Activated naive CD4-positive, alpha-beta T cell treated with anti-CD3 and anti-CD28 coated beads, Interleukin-2, amount 50 U/mL, for 72 hours (primary cell): ENCODE measurements around the gene ESPN. TPM values are rescaled to one million over a fixed set of nuclear protein-coding genes. Genes with fewer than 3 reads are reported as not detected.

Source experiments
- ATAC-seq, 2 donors: fragments of 150-1000 bp; cut with Tn5 transposase; 2 replicates each; pipeline ENCODE4 v1.10.0; 2021; ENCODE audit warnings: mild to moderate bottlenecking in 2 of 2, moderate library complexity in 2 of 2
- DNase-seq, 2 donors: peaks; one replicate each; pipeline ENCODE4 v3.0.0; 2021 to 2022; ENCODE audit warnings: low spot score in 2 of 2
- H3K27ac Mint-ChIP-seq, 2 donors: one replicate each; pipeline ENCODE4 v1.8.0; 2022; ENCODE audit warnings: mild to moderate bottlenecking in 2 of 2, mixed read lengths in 2 of 2
- H3K36me3 Mint-ChIP-seq, 2 donors: one replicate each; pipeline ENCODE4 v1.8.0; 2022; ENCODE audit warnings: mixed read lengths in 2 of 2
- H3K9me3 Mint-ChIP-seq, 2 donors: one replicate each; pipeline ENCODE4 v1.8.0; 2022; ENCODE audit warnings: mixed read lengths in 2 of 2
- total RNA-seq, 2 donors: library from RNA; stranded (reverse); gene quantifications; one replicate each; pipeline ENCODE4 v1.2.3, GENCODE V29; 2022

ESPN gene
- total RNA-seq, 2 donors from 2014 or later: 0.89 to 1.9 TPM

DNA sequence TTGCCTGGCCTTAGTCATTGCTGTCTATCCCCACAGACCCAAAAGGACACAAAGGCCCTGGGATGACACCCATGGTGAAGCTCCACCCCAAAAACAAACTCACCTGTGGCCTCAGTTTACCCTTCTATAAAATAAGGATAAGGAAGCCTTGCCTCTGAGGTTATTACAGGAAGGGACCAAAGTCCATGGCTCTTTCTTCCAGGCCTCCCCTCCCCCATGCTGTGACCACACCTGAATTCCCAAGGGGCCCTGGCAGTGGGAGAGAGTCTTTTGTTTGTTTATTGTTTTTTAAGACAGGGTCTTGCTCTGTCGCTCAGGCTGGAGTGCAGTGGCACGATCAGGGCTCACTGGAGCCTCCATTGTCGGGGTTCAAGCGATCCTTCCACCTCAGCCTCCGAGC, 51.9 kb downstream of the ESPN start:
- no peak for ATAC-seq
- H3K9me3 Mint-ChIP-seq: no peaks in the 10 kb centered on the region

DNA sequence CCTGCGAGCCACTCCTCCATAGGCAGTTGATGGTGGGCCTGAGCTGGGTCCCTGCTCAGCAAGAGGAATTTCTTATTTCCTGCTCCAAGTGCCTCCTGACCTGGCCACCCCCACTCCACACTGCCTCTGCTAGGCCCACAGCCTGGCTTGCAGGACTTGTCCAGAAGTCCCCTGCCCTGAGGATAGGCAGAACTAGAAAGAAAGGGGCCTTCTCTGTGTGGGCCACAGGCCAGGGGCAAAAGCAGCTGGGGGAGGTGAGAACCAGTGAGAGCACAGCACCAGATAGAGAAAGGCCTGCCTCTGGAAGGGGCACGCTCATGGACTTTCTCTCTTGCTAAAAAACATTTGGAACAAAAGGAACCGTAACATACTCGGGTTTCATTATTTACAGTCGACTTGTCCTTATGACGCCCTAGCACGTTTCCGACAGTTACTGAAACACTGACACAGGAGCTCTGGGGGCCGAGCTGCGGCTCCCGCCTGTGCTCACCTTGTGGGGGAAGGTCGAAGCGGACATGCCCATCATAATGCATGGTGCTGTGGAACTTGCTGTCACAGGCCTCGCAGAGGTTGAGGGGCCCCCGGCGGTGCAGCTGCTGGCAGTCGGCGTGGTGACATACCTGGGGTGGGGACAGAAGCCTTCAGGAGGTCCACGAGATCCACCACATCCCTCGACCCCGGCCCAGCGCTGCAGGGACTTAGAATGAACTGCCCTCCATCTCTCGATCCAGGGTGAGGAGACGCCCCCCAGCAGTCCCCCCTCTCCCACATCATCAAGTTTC, 52.7 kb downstream of the ESPN start:
- no peak for DNase-seq
- ATAC-seq: no peak
- no peaks in the 10 kb centered on the region for H3K9me3 Mint-ChIP-seq
- H3K27ac Mint-ChIP-seq: no peak overlapping the region
- H3K36me3 Mint-ChIP-seq: no peaks in the 10 kb centered on the region

More for the DNA sequence above, 51.9 kb downstream of the ESPN start:
- H3K36me3 Mint-ChIP-seq: no peaks in the 10 kb centered on the region
- H3K27ac Mint-ChIP-seq: no peak overlapping the region
- no peak for DNase-seq

DNA sequence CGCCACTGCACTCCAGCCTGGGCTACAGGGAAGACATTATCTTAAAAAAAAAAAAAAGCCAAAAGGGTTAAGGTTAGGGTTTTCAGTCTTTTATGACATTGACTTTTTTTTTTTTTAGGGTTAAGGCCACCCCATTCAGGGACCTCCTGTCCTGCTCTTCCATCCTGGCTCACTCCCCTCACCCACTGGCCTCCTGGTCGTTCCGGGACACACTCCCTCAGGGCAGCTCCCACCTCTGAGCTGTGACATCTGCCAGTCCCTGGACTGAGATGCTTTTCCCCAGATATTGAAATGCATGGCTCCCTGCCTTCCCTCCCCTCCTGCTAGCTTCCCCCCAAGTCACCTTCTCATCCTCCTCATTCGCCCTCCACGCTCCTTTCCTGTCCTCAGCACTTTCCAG, 57.2 kb downstream of the ESPN start:
- Mint-ChIP-seq H3K36me3 (no peaks in the 10 kb centered on the region), H3K27ac (peak overlapping the region in 1 of 2 donors; percentile 75), H3K9me3 (no peaks in the 10 kb centered on the region)
- DNase-seq (no peak), ATAC-seq (no peak)

DNA sequence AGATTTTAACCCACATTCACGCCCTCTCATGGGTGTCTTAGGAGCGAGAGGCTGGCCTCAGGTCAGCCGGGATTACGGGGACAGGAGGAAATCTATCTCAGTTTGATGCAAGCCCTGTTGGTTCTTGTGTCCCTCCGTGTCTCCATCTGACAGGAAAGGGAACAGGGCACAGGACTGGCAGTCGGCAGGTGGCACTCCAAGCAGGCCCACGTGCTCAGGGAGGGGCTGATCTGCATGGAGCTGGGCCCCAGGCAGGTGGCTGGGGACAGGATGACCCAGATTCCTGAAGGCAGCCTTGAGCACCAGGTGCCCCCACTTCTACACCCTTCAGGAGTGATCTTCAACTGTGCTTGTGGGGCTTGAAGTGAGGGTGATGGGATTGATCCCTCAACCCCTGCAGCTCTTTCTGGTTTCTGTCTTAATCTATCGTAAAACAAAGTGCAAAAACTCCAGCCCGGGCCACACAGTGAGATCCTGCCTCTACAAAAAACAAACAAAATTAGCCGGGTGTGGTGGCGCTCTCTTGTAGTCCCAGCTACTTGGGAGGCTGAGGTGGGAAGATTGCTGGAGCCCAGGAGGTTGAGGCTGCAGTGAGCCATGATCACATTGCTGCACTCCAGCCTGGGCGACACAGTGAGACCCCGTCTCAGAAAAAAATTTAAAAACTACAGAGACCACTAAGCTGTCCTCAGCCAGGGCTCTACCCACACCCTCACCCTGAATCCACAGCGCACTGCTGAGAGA, 58.6 kb downstream of the ESPN start:
- no peaks in the 10 kb centered on the region for H3K9me3 Mint-ChIP-seq
- no peaks in the 10 kb centered on the region for H3K36me3 Mint-ChIP-seq

DNA sequence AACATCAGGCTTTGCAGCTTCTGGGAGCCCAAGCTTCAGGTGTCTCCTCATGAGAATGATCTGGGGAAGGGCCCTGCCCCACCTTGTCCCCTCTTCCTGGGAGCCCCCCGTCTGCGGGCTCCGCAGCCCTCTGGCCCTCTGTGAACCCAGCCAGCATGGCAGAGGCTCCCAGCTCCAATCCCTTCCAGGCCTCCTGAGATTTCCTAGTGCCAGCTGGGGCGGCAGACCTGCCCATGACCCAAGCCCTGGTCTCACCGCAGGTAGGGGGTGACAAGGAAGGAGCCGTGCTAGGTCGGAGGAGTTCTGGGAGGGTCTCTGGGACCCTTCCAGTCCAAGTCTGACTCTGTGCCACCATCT, 59.2 kb downstream of the ESPN start:
- no peak for ATAC-seq

More for the DNA sequence above, 58.6 kb downstream of the ESPN start:
- DNase-seq (no peak), ATAC-seq (no peak)
- H3K27ac Mint-ChIP-seq: no peak overlapping the region

DNA sequence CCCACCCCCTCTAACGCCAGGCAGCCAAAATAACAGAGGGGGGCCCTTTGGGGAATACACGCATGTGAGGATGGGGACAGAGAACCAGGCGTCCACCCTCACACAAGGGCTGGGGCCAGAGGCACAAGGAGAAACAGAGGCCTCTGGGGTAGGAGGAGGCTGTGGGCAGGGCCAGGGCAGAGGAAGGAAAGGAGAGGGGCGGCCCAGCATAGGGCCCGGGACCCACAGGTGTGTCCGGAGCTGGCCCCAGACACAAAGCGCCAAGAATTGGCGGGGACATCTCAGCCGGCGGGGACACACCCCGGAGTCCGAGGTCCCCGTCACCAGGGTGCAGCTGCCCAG, 60.2 kb downstream of the ESPN start:
- H3K27ac Mint-ChIP-seq: no peak overlapping the region
- ATAC-seq: no peak
- no peaks in the 10 kb centered on the region for H3K9me3 Mint-ChIP-seq
- no peaks in the 10 kb centered on the region for H3K36me3 Mint-ChIP-seq
- DNase-seq: no peak

More for the DNA sequence above, 59.2 kb downstream of the ESPN start:
- no peaks in the 10 kb centered on the region for H3K9me3 Mint-ChIP-seq
- H3K27ac Mint-ChIP-seq: no peak overlapping the region
- no peak for DNase-seq
- H3K36me3 Mint-ChIP-seq: no peaks in the 10 kb centered on the region

DNA sequence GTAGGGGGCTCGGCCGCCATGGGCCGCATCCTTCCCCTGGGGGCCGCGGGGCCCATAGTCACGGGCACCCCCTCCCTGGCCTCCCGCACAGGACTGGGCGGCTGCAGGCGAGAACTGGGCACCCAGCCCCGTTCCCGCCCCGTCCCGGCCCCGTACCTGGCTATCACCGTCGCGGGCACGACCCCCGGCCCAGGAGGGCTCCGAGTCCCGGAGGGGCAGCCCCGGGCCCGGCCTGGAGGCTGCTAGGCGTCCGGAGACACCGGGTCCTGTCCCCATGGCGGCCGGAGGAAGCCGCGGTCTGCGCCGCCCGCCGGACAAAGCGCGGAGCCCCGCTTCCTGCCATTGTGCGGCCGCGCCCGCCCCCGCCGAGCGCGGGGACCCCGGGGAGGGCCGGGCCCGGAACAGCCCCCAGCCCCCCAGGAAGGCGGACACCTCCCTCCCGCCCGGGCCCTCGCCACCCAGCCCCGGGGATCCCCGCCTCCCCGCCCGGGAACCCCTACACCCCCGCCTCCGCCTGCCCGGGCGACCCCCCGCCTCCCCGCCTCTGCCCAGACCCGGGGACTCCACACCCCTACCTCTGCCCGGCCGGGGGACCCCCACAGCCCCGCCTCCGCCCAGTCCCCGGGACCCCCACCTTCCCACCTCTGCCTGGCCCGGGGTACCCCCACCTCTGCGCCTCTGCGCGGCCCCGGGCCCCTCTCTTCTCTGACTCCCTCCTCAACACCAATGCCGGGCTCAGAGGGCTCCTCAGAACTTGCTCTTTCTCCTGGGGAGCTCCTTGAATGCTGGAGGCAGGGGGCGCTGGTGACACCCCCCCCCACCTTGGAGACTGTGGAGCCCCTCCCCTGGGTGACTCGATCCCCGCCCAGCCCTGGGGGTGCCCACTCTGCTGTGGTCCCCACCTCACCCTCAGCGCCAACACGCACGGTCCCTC, 60.9 kb downstream of the ESPN start:
- no peaks in the 10 kb centered on the region for H3K36me3 Mint-ChIP-seq
- ATAC-seq (no peak), DNase-seq (no peak)
- no peak overlapping the region for H3K27ac Mint-ChIP-seq
- no peaks in the 10 kb centered on the region for H3K9me3 Mint-ChIP-seq

DNA sequence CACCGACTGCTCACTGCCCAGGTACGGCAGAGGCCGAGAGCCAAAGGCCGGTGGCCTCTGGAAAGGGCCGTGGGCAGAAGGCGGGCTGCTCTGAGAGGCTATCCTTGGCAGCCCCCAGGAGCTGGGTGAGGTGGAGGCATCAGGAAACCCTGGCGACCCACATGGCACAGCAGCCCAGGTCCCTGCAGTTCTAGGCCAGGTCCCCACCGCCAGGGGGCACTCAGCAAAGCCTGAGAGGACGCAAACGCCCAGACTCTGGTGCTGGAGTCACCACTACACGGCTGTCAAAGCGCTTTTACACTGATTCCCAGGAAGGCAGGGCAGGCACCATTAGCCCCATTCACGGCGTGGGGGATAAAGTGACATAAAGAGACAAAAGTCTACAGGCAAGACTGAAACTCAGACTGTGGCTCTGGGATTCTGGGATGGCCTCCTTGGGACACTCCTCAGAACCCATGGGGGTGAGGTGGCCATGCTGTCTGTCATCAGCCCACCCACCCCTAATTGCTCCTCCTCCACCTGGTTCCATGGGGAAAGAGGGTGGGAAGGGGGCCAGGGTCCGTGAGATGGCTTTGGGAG, 61.9 kb downstream of the ESPN start:
- peak; percentile 61 to 75 for ATAC-seq
- peak; percentile 76 to 92 for DNase-seq
- no peaks in the 10 kb centered on the region for H3K36me3 Mint-ChIP-seq
- no peak overlapping the region for H3K27ac Mint-ChIP-seq
- H3K9me3 Mint-ChIP-seq: no peaks in the 10 kb centered on the region

DNA sequence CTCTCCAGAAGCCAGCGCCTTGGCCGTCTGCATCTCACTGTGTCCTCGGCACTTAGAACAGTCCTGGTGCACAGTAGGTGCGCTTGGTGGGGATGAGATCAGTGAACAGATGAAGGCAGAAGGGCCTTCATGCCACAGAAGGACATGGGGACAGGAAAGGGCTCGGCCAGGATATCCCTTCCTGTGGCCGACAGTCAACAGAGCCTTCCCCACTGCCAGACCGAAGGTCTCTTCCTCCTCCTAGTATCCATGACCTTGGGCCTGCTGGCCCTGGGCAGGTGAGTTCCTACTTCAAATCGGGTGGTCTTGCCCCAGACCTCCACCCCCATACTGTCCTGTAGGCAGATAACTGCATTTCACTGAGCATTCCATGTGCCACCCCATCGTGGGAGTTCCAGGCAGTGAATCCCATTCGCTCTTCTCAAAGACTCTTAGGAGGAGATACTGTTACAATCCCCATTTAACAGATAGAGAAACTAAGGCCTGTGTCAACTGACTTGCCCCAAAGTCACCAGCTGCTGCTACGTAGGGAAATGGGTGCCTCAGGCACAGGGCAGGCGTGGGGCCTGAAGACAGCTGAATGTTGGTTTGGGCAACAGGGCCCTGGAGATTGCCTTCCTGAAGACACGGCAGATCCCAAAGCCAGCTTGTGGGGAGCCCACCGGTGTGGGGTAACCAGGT, 63.4 kb downstream of the ESPN start:
- Mint-ChIP-seq H3K9me3 (no peaks in the 10 kb centered on the region), H3K27ac (no peak overlapping the region)
- no peak for ATAC-seq

DNA sequence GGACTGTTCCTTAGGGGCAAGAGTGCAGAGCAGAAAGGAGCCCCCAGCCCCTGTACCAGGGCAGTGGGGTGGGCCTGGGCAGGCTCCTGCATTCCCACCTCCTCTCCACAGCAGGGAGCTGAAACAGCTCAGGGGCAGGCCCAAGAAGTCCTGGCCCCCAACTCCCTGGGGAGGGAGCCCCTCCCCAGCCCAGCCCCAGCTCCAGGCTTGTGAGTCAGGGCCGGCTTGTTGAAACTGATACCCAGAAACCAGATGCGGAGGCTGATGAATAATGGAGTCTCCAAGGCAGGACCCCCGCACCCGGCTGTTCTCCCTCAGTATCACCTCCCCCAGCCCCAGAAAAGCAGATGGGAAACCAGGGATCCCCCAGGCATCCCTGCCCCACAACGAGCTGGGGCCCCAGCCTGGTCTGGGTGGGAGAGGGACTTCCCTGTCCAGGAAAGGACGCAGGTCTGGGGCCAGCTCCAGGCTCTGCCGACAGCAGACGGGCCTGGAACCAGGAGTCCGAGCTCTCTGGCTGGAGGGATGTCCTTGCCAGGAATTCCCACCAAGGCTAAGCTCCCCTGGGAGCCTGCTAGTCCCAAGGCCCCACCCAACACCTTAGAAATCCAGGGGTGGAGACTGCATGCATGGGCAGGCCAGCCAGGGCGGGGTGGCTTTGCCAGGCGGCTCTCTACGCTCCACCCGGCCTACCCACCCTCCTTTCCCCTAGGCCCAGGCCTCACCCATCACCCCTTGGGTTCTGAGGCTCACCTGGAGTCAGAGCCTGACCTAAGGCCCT, 64.2 kb downstream of the ESPN start:
- ATAC-seq (no peak), DNase-seq (no peak)
- Mint-ChIP-seq H3K9me3 (no peaks in the 10 kb centered on the region), H3K36me3 (no peaks in the 10 kb centered on the region), H3K27ac (no peak overlapping the region)

More for the DNA sequence above, 63.4 kb downstream of the ESPN start:
- no peak for DNase-seq
- H3K36me3 Mint-ChIP-seq: no peaks in the 10 kb centered on the region

DNA sequence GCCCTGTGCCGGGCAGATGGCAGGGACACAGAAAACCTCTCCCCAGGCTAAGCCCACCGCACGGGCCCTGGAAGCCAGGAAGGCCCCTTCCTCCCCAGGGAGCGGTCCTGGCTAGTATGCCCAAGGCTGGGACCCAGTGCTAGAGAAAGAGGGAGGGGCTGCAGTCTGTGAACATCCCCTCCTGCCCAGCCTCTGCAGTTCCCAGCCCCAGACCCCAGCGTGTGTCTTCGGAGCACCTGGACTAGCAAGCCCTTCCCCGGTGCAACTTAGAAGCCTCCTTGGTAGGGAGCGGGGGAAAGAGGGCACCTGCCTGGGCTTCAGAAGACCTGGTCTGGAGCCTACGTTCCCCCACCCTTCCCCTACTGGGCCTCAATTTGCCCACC, 64.8 kb downstream of the ESPN start:
- Mint-ChIP-seq H3K36me3 (no peaks in the 10 kb centered on the region), H3K27ac (no peak overlapping the region), H3K9me3 (no peaks in the 10 kb centered on the region)
- no peak for DNase-seq
- ATAC-seq: no peak

DNA sequence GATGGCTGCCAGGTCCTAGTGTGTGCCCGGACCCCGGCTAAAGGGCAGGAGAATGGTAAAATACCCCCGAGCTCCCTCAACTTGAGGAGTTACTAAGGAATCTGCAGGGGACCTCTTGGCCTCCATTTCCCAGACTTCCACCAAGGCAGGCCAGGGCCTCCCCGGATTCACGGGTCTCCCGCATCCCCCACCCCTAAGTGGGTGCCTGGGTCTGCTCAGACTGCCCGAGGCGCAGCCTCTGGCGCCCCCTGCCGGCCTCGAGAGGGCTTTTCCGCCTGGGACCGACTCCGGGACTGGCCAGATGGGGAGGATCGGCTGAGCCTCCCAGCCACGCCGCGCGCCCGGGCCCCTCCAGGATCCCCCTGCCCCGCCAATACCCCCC, 65.2 kb downstream of the ESPN start:
- DNase-seq: peak; percentile 83 to 91
- no peaks in the 10 kb centered on the region for H3K36me3 Mint-ChIP-seq
- H3K27ac Mint-ChIP-seq: peak overlapping the region; percentile 63 to 81
- H3K9me3 Mint-ChIP-seq: no peaks in the 10 kb centered on the region
- ATAC-seq: peak; percentile 73 to 80

DNA sequence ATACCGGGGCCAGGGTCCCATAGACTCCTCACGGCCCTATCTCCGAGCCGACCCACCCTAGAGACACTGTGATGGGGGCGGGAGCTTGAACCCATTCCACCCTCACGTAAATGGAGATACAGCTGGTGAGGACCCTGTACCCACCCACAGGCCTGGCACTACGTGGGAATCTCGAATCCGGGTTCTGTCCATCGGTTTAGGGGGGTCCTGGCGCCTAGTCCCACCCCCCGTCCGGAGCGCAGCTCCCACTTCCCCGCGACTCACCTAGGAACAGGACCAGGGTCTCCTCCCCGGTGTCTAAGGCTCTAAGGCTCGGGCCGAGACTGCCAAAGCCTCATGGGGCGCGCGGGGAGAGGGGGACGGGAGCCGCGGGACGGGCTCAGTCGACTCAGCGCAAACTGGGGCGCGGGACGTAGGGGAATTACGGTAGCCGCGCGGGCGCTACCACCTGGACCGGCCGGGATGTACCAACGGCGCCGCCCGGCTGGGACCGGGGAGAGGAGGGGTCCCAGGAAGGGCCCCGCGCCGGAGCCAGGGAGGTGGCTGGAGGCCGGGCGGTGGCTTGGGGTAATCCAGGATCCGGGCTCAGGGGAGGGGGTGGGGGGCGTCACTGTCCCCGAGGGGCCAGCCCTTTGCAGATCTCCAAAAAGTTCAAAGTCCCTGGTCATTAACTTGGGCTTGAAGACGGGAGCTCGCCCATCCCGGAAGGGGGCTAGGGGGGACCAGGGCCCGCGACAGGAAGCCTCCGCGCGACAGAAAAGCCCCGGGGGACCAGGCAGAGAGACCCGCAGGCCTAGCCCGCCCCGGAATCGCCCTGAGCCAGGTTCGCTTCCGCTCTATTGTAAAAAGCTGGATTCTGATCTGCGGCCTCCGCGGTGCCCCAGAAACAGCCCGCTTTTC, 65.9 kb downstream of the ESPN start:
- Mint-ChIP-seq H3K36me3 (no peaks in the 10 kb centered on the region), H3K27ac (peak overlapping the region; percentile 63 to 93), H3K9me3 (no peaks in the 10 kb centered on the region)
- peak; percentile 75 for DNase-seq
- peak; percentile 70 to 72 for ATAC-seq

DNA sequence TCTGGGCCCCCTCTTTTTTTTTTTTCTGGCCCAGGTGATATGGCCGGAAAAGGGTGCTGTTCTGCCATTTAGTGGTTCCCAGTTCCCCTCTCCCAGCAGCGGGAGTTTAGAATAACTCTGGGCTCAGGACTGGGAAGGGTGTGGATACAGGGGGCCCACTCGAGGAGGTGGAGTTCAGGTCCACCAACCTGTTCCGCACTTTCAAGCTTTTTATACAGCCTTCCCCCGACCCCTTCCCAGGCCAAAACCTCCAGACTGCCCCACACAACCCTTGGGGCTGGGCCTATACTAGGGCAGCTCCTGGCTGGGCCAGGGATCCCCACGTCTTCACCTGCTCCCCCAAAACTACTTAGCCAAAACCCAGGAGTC, 66.5 kb downstream of the ESPN start:
- Mint-ChIP-seq H3K27ac (peak overlapping the region; percentile 63 to 93), H3K36me3 (no peaks in the 10 kb centered on the region), H3K9me3 (no peaks in the 10 kb centered on the region)
- DNase-seq (no peak), ATAC-seq (no peak)

DNA sequence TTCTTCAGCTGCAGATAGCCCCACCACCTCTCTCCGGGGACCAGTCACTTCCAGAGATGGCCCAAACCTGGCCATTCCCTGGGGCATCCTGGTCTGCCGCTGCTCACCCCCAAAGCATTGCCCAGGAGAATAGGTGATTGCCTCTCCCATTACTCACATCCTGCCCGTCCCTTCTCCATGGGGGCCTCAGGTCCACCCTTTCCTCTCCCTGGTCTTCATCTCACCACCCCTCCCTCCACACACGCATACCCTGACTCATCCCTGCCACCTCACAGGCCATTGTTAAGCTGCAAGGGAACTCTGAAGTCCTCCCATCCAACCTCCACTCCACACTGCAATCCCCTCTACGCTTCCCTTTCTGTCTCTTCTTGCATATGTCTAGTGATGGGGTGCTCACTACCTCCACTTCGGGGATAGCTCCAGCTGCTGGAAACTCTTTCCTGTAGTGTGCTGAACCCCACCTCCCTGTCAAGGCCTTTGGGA, 66.9 kb downstream of the ESPN start, which contains the start of gene PLEKHG5:
PLEKHG5 (minus strand) TSS at position 188 of the 483 bp plus-strand sequence. CDS start 14,096 bp downstream, outside the sequence.
- ATAC-seq (peak in 1 of 2 donors; percentile 48), DNase-seq (no peak)
- Mint-ChIP-seq H3K36me3 (no peaks in the 10 kb centered on the region), H3K9me3 (no peaks in the 10 kb centered on the region), H3K27ac (peak within 1 kb of the TSS; percentile 63 to 93)
